Stimulated activated CD4-positive, alpha-beta T cell treated with anti-CD3 and anti-CD28 coated beads, Interleukin-15, amount 100 ng/mL, for 24 hours (primary cell): Measurements from ENCODE around the gene FSTL4.

Experiments used
- DNase-seq: peaks from one replicate; pipeline ENCODE4 v3.0.0-alpha.2; 2020

The FSTL4 gene

DNA sequence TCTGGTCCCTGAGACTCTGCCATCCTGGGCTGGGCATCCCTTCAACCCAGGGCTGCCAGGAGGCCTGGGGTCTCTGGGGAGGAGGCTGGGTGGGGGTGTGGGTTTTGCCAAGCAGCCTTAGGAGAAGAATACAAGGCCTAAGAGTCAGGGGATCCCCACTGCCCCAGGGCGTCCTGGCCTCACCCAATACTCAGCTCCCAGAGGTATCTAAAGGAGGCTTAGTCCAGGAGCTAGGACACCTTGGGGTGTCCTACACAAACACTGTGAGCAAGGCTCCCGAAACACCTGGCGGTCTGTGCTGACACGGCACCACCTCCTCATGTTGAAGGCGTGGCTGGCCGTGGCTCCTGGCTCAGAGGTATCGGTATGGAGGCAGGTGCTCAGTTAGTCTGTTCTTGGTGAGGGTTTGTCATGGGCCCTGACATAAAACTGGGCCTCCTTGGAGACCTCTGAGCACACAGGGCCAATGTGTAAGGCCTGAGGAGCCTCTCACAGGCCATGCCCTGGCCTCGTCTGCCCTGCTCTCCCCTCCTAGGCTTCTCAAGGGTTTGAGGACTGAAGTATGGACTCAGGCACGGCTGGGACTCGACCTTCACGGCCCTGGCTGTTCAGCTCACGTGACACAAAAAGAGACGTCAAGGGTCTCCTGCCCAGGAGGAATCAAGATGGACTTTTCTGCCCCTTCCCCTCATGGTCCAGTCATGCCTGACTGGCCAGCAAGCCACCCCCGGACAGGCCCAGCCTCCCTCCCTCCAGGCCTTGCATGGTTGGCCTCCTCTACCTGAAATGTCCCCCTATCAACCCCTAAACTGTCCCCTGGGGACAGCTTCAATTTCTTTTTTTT lies 277.3 kb downstream of the FSTL4 start:
- no peak for DNase-seq

DNA sequence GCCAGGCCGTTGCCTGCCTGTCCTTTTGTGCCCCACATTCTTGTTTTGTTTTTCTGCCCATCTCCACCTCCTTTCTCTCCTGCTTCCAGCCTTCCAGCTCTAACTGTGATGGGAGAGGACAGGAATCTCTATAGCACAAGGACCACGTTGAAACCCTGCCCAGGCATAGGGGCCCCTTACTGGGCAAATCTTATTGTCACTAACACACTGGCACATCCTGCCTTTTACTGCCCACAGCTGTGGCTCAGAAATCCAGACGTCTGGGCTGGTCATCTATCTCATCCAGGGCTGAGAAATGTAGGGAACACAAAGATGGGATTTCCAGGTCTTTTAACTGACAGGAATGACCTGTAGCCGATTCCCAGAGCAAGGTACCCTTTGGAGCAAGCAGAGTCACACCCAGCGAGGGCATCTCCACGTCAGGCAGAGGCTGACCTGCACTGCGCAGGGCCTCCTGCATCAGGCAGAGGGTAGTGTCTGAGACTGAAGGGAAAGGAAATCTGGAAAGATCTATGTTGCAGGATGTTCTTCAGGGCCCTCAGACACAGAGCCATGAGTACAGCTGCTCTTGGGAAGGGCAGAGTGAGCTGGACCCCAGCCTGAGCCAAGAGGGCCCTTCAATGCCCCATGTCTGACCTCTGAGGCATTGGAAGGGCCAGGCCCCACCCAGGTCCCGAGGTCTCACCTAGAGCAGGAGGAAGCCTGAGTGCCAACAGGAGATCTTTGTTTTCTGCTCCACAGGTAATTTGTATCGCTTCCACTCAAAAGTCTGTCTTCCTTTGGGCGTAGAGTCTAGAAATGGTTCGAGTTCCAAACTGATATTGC lies 278.8 kb downstream of the FSTL4 start:
- no peak for DNase-seq

- DNase-seq: no peak
These were observed 279.8 kb downstream of the FSTL4 start for GRCh38 chr5:133332439-133333024.

GRCh38 chr5:133331941-133332340 lies 280.4 kb downstream of the FSTL4 start:
- no peak for DNase-seq

DNA sequence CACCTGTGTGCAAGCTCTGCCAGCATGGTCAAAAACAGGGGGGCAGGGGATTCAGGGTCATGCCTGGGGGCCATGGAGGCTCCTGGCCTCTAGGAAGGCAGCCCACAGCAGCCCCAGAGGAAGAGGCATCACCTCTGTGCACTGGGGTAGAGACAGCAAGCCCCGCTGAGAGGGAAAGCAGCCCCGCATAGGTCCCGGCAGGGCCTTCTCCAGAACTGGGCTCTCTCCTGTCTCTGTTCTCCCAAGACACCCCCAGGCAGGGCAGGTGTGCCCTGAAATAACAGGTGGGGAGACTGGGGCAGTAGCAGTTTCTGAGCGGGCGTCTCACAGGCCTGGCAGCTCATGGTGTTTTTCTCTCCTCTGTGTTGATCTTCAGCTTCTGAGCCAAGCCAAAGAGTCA lies 281.4 kb downstream of the FSTL4 start:
- no peak for DNase-seq

GRCh38 chr5:133328800-133329199 lies 283.5 kb downstream of the FSTL4 start:
- no peak for DNase-seq

DNA sequence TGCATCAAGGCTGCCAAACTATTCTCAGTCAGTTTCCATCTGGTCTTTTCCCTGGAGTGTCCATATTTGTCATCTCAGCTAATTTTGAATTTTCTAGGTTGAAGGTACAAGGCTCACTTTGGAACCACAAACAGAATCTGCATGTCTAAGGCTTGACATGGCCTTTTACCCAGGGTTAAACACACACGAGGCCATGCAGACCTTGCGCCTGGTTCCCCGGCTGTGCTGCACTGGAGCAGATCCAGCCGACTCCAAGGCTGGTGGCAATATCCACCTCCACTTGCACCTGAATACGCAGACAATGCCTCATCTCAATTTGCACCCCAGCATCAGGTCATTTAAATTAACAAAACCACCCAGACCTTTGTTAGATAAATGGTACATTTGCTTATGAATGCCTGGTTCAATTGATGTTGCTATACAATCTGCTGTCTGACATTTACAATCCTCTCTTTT lies 284.4 kb downstream of the FSTL4 start:
- DNase-seq: no peak

GRCh38 chr5:133326361-133326760 lies 286.0 kb downstream of the FSTL4 start:
- no peak for DNase-seq

DNA sequence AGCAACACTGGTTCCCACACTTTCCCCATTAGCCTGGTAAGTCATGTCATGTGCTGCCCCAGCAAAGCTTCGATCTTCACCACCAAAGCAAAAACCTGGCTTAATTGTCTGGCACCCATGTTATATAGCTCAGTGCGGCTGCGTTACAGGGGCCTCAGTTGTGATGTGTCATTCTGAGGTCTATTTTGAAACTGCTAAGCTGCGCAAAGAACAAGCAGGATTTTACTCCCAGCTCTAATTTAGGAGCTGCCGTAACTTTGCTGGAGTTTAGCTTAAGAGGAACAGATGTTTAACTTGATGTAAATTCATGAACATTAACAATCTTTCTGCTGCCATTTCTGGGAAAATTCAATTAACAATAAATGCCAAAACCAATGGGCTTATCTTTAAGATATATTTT lies 286.5 kb downstream of the FSTL4 start:
- no peak for DNase-seq

GRCh38 chr5:133324926-133325325 lies 287.4 kb downstream of the FSTL4 start:
- DNase-seq: no peak

GRCh38 chr5:133323494-133324457 lies 288.6 kb downstream of the FSTL4 start:
- no peak for DNase-seq

DNA sequence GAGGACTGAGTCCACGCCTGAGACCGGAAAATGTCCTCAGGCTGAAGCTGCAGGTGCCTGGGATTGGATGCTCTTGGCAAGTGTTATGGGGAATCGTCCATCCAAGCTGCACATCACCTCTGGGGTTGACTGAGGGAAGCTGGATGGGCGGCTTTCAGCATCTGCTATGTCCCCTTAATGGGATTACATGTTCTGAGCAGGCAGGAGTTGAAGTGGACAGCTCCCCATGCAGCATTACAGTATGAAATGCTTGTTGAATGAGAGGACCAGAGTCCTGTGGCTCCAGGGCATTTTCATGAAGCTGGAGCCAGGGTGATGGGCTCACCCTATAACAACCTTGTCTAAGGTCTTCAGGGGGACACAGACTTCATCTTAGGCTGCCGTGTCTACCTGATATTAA lies 289.6 kb downstream of the FSTL4 start:
- DNase-seq: no peak

DNA sequence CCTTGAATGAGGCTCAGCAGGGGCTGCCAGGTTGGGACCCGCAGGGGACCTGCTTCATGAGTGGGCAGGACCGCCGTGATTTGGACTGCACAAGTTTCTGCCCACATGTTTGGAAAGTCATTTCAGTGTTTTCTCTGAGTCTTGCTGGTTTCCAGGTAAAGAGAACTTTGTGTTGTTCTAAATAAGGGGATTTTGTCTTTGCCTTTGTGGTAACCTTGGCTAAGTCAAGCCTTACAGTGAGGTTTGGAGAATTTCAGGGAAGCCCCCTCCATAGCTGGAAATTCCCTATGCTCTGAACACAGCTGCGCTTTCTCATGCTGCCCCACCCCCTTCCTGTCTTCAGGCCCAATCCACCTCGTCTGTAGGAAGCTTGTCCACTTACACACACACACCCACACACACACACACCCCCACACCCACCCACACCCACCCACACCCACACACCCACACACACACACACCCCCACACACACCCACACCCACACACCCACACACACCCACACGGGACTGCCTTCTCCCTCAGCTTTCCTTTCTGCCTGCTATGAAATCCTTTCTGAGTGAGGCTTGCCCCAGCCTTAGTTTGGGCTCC lies 290.4 kb downstream of the FSTL4 start:
- peak; percentile 58 for DNase-seq

- no peak for DNase-seq
These were observed 291.0 kb downstream of the FSTL4 start for GRCh38 chr5:133321286-133321832.

- no peak for DNase-seq
These were observed 292.3 kb downstream of the FSTL4 start for GRCh38 chr5:133319905-133320520.

DNA sequence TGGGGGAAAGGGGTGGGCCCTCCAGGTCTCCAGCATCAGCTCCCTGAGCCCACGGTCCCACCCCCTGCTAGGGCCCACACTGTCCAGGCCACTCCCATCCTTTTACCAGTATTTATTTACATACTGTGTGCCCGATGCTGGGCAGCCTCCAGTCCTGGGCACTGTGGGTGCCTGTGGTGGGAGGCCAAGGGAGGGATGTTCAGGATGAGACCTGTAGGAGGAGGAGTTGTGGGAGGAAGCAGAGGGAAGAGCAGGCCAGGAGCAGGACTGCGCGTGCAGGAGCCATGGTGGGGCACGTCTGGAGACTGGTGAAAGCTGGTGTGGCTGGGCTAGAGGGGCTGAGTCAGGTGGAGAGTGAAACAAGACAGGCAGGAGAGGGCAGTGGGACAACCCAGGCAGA lies 293.1 kb downstream of the FSTL4 start:
- no peak for DNase-seq

GRCh38 chr5:133317558-133317957 lies 294.8 kb downstream of the FSTL4 start:
- no peak for DNase-seq

DNA sequence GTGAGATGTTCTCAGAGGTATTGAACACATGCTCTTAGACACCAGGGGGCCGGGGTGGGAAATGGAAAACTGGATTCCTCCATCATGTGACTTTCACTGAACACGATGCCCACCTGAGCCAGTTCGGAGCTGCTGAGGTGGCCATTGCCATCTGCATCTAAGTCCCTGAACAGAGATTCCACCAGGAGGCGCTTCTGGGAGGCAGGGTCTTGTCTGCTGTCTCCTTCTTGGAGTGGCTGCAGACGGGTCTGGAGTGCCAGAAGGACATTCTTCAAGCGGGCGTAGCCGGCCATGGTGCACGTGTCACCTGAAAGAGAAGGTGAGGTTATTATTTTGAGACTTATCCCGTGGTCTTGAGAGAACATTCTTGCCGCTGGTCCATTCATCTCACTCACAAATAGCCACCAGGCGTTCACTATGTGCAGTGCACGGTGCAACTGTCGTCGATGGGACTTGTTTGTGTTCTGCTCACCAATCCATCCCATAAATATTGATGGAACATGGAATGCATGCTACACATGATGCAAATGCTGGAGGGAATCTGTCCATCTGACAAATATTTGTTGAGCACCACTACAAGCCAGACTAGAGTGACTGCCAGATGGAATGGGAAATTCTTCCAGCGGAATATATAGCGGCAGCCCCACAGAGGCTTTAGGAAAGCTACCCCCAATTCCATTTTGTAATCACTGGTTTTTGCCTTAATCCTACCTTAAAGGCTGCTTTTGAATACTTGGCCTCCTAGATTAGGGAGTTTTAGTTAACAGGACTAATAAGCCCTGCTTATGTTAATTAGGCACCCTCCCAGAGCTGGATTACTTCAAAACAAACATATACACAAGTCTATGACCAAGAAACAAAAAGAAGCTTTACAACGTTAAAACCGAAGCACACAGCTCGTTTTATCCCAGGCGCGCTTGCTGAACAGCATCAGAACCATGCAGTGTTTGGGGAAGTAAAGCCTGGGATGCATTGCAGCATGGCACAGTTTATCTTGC lies 295.7 kb downstream of the FSTL4 start:
- DNase-seq: peak; percentile 12

DNA sequence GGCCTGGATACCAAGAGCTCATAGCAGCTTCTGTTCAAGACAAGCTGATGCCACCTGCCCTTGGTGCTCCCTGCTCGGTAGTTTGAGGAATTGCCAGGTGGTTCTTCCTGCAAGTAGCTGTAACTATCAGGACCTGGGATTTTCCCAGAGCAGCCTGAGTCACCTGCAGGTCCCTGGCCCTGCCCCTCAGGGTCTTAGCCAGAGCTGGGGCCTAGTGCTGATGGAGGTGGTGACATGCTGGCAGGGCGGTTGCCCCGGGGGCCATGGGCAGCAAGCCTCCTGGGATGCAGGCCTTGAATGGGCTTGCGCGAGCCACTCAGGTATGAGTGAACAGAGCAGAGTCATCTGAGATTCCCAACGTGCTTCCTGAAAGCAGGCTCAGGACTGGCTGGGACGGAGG lies 298.3 kb downstream of the FSTL4 start:
- no peak for DNase-seq

GRCh38 chr5:133311176-133311575 lies 301.2 kb downstream of the FSTL4 start:
- DNase-seq: no peak
